ENCODE results near the gene TGFBR1.

TGFBR1 gene

DNA sequence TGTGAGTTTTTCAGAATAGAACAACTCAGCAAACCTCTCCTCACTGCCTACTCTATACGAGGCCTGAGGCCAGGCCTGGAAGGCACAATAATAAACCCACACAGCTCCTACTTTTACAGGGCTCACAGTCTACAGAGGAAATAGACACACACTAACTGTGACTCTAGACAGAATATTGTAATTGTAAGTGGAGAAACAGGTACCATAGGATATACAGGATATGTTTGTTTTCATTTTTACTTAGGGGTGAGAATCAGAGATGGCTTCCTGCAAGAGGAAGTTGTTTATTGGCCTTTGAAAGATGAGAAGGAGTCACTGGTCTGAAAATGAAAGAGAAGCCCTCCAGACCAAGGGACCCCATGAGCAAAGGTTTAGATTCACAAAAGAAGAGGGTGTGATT, 35.8 kb upstream of the TGFBR1 start:
- Histone ChIP-seq H3K9ac (ENCODE audit: low read depth, low read length) (no peak overlapping the region), H3K4me3 (ENCODE audit: low read length) (no peak overlapping the region), H3K4me2 (ENCODE audit: low read length) (no peak overlapping the region), H3K27me3 (ENCODE audit: control insufficient read depth, insufficient read depth, low read length) (peaks cover 6% of the 10 kb centered on the region), H3K9me3 (replicated peaks; ENCODE audit: low read length) (no peaks in the 10 kb centered on the region), H3K36me3 (ENCODE audit: insufficient read depth, low read length) (no peaks in the 10 kb centered on the region), H3K4me1 (ENCODE audit: control insufficient read depth, insufficient read depth, low read length) (peaks cover 30% of the 10 kb centered on the region)

GRCh38 chr9:99069546-99069945, 35.4 kb upstream of the TGFBR1 start:
- Histone ChIP-seq H3K36me3 (ENCODE audit: insufficient read depth, low read length) (no peaks in the 10 kb centered on the region), H3K9ac (ENCODE audit: low read depth, low read length) (no peak overlapping the region), H3K4me3 (ENCODE audit: low read length) (no peak overlapping the region), H3K4me2 (ENCODE audit: low read length) (no peak overlapping the region), H3K9me3 (replicated peaks; ENCODE audit: low read length) (no peaks in the 10 kb centered on the region), H3K27me3 (ENCODE audit: control insufficient read depth, insufficient read depth, low read length) (peaks cover 1% of the 10 kb centered on the region), H3K4me1 (ENCODE audit: control insufficient read depth, insufficient read depth, low read length) (peaks cover 30% of the 10 kb centered on the region)

DNA sequence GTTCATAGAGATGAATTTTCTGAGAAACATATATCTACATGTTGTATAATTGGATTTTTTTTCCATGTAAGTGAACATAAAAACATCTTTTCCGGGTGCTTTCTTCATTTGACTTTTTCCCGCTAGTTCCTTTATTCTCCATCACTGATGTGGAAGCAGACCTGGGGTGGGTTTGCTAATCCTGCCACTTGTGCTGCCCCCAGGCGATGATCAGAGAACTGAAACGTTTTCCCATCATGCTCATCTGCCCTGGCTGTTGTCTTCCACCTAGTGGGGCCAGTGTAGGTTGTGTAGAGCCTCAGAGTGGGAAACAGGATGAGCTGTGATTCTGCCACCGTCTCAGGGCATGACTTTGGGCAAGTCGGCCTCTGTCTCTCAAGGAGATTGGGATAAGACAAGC, 34.2 kb upstream of the TGFBR1 start:
- Histone ChIP-seq H3K9me3 (replicated peaks; ENCODE audit: low read length) (no peaks in the 10 kb centered on the region), H3K9ac (ENCODE audit: low read depth, low read length) (no peak overlapping the region), H3K4me2 (ENCODE audit: low read length) (no peak overlapping the region), H3K4me3 (ENCODE audit: low read length) (no peak overlapping the region), H3K27me3 (ENCODE audit: control insufficient read depth, insufficient read depth, low read length) (no peaks in the 10 kb centered on the region), H3K36me3 (ENCODE audit: insufficient read depth, low read length) (no peaks in the 10 kb centered on the region), H3K4me1 (ENCODE audit: control insufficient read depth, insufficient read depth, low read length) (peaks cover 40% of the 10 kb centered on the region)

- Histone ChIP-seq H3K27me3 (ENCODE audit: control insufficient read depth, insufficient read depth, low read length) (no peaks in the 10 kb centered on the region), H3K9ac (ENCODE audit: low read depth, low read length) (no peak overlapping the region), H3K4me3 (ENCODE audit: low read length) (no peak overlapping the region), H3K9me3 (replicated peaks; ENCODE audit: low read length) (no peaks in the 10 kb centered on the region), H3K36me3 (ENCODE audit: insufficient read depth, low read length) (no peaks in the 10 kb centered on the region), H3K4me1 (ENCODE audit: control insufficient read depth, insufficient read depth, low read length) (peaks cover 47% of the 10 kb centered on the region), H3K4me2 (ENCODE audit: low read length) (no peak overlapping the region)
Measured at GRCh38 chr9:99071313-99072039, 33.4 kb upstream of the TGFBR1 start.

- no peak overlapping the region for H3K4me2 ChIP-seq (ENCODE audit: low read length)
- H3K9me3 ChIP-seq (replicated peaks; ENCODE audit: low read length), result no peaks in the 10 kb centered on the region
- H3K9ac ChIP-seq (ENCODE audit: low read depth, low read length), result no peak overlapping the region
- H3K4me3 ChIP-seq (ENCODE audit: low read length), result no peak overlapping the region
- peaks cover 52% of the 10 kb centered on the region for H3K4me1 ChIP-seq (ENCODE audit: control insufficient read depth, insufficient read depth, low read length)
- H3K36me3 ChIP-seq (ENCODE audit: insufficient read depth, low read length), result no peaks in the 10 kb centered on the region
- H3K27me3 ChIP-seq (ENCODE audit: control insufficient read depth, insufficient read depth, low read length), result peaks cover 2% of the 10 kb centered on the region
Measured at GRCh38 chr9:99072040-99072394, 32.9 kb upstream of the TGFBR1 start.

- Histone ChIP-seq H3K9ac (ENCODE audit: low read depth, low read length) (no peak overlapping the region), H3K4me2 (ENCODE audit: low read length) (no peak overlapping the region), H3K9me3 (replicated peaks; ENCODE audit: low read length) (no peaks in the 10 kb centered on the region), H3K36me3 (ENCODE audit: insufficient read depth, low read length) (no peaks in the 10 kb centered on the region), H3K4me1 (ENCODE audit: control insufficient read depth, insufficient read depth, low read length) (peaks cover 53% of the 10 kb centered on the region), H3K27me3 (ENCODE audit: control insufficient read depth, insufficient read depth, low read length) (peaks cover 9% of the 10 kb centered on the region), H3K4me3 (ENCODE audit: low read length) (no peak overlapping the region)
Measured at GRCh38 chr9:99073347-99073746, 31.6 kb upstream of the TGFBR1 start.

- H3K36me3 ChIP-seq (ENCODE audit: insufficient read depth, low read length), result no peaks in the 10 kb centered on the region
- peaks cover 50% of the 10 kb centered on the region for H3K4me1 ChIP-seq (ENCODE audit: control insufficient read depth, insufficient read depth, low read length)
- peaks cover 14% of the 10 kb centered on the region for H3K27me3 ChIP-seq (ENCODE audit: control insufficient read depth, insufficient read depth, low read length)
- no peak overlapping the region for H3K9ac ChIP-seq (ENCODE audit: low read depth, low read length)
- H3K4me3 ChIP-seq (ENCODE audit: low read length), result no peak overlapping the region
- H3K4me2 ChIP-seq (ENCODE audit: low read length), result no peak overlapping the region
- no peaks in the 10 kb centered on the region for H3K9me3 ChIP-seq (replicated peaks; ENCODE audit: low read length)
Measured at GRCh38 chr9:99073985-99074901, 30.7 kb upstream of the TGFBR1 start.

GRCh38 chr9:99074902-99075245, 30.0 kb upstream of the TGFBR1 start:
- Histone ChIP-seq H3K27me3 (ENCODE audit: control insufficient read depth, insufficient read depth, low read length) (peaks cover 18% of the 10 kb centered on the region), H3K4me1 (ENCODE audit: control insufficient read depth, insufficient read depth, low read length) (peaks cover 46% of the 10 kb centered on the region), H3K36me3 (ENCODE audit: insufficient read depth, low read length) (no peaks in the 10 kb centered on the region), H3K4me2 (ENCODE audit: low read length) (peak overlapping the region; percentile 66), H3K4me3 (ENCODE audit: low read length) (no peak overlapping the region), H3K9me3 (replicated peaks; ENCODE audit: low read length) (no peaks in the 10 kb centered on the region), H3K9ac (ENCODE audit: low read depth, low read length) (peak overlapping the region; percentile 74)

GRCh38 chr9:99075246-99075912, 29.5 kb upstream of the TGFBR1 start:
- H3K9ac ChIP-seq (ENCODE audit: low read depth, low read length), result peak overlapping the region; percentile 74
- peaks cover 18% of the 10 kb centered on the region for H3K27me3 ChIP-seq (ENCODE audit: control insufficient read depth, insufficient read depth, low read length)
- H3K4me3 ChIP-seq (ENCODE audit: low read length), result peak overlapping the region; percentile 16
- H3K36me3 ChIP-seq (ENCODE audit: insufficient read depth, low read length), result no peaks in the 10 kb centered on the region
- H3K9me3 ChIP-seq (replicated peaks; ENCODE audit: low read length), result no peaks in the 10 kb centered on the region
- peaks cover 42% of the 10 kb centered on the region for H3K4me1 ChIP-seq (ENCODE audit: control insufficient read depth, insufficient read depth, low read length)
- peak overlapping the region; percentile 66 for H3K4me2 ChIP-seq (ENCODE audit: low read length)

DNA sequence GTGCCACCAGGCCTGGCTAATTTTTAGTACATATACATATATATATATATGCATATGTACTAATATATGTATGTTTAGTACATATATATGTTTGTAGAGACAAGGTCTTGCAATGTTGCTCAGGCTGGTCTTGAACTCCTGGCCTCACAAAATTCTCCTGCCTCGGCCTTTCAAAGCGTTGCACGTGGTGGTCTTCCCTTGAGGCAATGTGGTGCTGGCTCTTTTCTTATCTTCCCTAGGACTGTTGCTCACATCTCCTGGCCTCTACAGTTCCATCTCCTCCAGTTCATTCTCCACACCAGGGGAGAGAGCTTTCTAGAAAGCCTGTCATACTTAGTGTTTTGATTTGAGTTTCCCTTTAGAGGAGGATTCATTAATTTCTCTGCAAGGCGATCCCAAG, 28.9 kb upstream of the TGFBR1 start:
- no peak overlapping the region for H3K4me2 ChIP-seq (ENCODE audit: low read length)
- peaks cover 18% of the 10 kb centered on the region for H3K27me3 ChIP-seq (ENCODE audit: control insufficient read depth, insufficient read depth, low read length)
- no peaks in the 10 kb centered on the region for H3K9me3 ChIP-seq (replicated peaks; ENCODE audit: low read length)
- H3K36me3 ChIP-seq (ENCODE audit: insufficient read depth, low read length), result no peaks in the 10 kb centered on the region
- H3K4me3 ChIP-seq (ENCODE audit: low read length), result no peak overlapping the region
- peaks cover 35% of the 10 kb centered on the region for H3K4me1 ChIP-seq (ENCODE audit: control insufficient read depth, insufficient read depth, low read length)
- peak overlapping the region; percentile 27 for H3K9ac ChIP-seq (ENCODE audit: low read depth, low read length)

GRCh38 chr9:99076483-99077171, 28.3 kb upstream of the TGFBR1 start:
- H3K27me3 ChIP-seq (ENCODE audit: control insufficient read depth, insufficient read depth, low read length), result peaks cover 18% of the 10 kb centered on the region
- H3K4me2 ChIP-seq (ENCODE audit: low read length), result no peak overlapping the region
- H3K4me1 ChIP-seq (ENCODE audit: control insufficient read depth, insufficient read depth, low read length), result peaks cover 29% of the 10 kb centered on the region
- peak overlapping the region; percentile 27 for H3K9ac ChIP-seq (ENCODE audit: low read depth, low read length)
- H3K4me3 ChIP-seq (ENCODE audit: low read length), result no peak overlapping the region
- no peaks in the 10 kb centered on the region for H3K9me3 ChIP-seq (replicated peaks; ENCODE audit: low read length)
- H3K36me3 ChIP-seq (ENCODE audit: insufficient read depth, low read length), result no peaks in the 10 kb centered on the region
